GM18498 (cell line): Measurements from ENCODE around the gene COG5.

Source experiments
- ATAC-seq: cut with Tn5 transposase; IDR thresholded peaks from one replicate; pipeline ENCODE4 v1.9.1; 2021; ENCODE audit warnings: mild to moderate bottlenecking, moderate library complexity; ENCODE audit not compliant: unreplicated experiment

The COG5 gene

DNA sequence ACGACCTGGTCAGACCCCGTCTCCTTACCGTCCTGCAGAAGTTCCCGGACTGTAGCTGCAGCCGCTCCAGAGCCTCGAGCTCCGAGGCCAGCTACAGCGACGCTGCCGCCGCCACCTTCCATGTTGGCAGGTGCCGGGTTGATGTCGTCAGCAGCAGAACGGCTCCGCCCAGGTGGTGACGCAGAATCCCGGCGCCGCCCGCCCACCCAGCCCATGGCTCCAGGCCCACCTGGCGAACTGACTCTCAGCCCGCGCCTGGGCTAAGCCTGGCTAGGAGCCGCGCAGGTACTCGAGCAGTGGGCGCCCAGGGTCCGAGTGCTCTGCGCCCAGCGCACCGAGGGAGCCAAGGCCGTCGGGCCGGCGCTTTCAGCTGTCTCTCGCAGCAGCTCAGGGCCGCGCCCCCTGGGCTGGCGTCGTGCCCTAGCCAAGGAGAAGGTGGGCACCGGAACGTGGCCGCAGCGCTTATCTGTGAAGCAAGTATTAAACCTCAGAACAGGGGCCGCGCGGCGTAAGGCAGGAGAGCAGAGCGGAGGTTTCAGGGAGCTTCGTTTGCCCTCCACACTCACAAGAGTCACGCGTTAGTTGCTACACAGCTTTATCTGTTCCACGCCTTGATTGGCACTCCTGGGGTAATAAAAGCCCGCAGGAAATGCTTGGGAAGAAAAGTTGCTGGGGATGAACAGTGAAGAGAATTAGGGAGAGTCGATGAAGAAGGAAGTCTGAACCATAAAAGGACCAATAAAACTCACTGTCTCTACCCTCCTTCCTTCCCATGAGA lies at the start of gene COG5, which contains the start of gene DUS4L:
Gene COG5, minus strand, starts transcription at position 146 of the 778 bp plus-strand sequence. Its CDS starts 24 bp downstream, at position 122.
Gene DUS4L, plus strand, starts transcription at position 197 of the 778 bp plus-strand sequence. CDS start 3,100 bp downstream, outside the sequence.
- ATAC-seq: peak; percentile 97

DNA sequence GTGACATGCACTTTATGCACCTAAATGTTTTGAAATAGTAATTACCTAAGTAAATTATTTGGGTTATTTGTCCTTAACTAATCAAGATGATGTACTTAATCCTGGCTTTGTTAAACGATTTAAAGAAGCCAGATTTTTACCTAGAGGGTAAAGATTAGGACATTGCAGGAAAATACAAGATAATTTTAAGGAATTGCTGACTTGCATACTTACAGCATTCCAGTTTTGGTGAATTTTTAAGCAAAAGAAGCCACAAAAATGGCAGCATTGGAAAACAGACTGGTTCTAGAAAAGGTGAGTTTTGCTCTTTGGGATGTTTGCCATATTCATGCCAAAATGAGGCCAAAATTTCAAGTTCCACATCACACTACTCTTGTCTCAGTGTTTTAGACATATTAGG lies 49.7 kb upstream of the COG5 start:
- ATAC-seq: no peak

DNA sequence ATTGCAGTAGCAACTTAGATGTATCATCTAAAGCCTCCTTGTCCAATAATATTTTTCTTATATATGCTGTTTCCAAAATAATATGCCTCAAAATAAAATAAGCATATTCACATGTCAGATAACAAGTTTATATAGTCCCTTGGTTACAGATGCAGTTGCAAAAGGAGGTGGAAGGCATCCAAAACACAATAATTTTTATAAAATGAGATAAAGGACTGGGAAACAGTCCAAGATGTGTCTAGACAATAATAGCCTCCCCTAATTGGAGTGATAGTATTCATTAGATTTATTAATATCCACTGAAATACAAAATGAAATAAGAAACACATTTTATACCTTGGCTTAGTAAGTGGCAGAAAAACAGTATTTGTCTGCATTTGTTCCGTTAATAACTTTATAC lies 46.6 kb upstream of the COG5 start:
- no peak for ATAC-seq

DNA sequence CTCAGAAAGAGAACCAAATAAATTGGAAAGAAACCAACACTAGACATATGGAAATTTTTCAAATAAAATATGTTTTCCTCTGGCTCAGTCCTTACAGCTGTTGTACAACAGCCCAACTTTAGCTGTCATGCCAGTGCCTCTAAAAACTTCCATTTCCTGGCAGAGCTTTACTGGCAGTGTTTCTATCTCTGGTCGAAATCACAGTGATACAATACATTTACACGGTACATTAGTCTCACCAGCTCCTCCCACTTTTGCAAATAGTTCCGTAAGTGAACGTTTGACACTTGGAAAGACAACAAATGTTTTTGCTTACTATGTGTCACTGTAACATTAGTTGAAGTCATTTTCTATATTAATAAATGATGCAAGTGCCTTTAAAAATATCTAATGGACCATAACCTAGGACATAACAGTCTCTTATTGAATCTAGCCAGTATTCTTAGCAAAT lies 46.1 kb upstream of the COG5 start:
- no peak for ATAC-seq

DNA sequence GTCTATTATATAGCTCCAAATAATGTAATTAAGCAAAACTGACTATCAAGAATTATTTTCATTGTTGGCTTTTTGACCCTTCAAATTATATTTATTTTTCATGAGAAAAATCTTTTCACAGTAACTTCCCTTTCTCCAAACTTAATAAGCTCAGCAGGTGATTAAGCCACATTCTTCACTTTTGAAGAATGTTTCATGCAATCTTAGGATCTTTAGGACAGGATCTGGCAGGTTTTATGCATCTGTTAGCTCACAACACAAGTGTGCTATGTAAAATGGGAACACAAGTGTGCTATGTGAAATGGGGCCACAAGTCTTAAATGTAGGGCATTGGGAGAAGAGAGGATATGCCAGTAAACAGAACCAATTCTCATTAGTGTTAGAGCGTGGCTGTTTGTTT lies 42.6 kb upstream of the COG5 start:
- no peak for ATAC-seq

DNA sequence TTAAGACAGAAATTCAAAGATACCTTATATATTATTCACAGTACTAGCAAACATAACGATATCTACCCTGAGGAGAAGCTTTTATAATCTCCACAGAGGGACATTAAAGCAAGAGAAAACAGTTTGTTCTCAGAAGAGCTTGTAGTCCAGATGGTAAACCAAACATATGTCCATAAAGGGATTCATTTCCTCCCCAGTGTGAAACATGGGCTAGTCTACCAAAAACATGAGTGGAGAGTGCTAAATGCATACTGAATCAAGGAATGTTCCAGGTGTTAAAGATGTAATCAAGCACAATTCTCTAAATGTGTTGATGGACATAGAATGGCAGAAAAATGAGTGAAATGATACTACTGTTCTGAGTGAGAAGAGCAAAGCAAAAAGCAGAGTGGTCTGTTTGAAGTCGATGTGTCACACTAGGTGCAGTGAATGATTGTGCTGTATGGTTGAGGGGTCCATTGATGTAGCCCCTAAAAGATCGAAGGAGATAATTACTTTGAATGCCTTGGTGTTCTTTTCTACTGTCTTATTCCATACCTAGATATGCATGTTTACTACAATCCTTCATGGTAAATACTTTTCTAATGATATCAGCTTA lies 41.6 kb upstream of the COG5 start:
- ATAC-seq: no peak

DNA sequence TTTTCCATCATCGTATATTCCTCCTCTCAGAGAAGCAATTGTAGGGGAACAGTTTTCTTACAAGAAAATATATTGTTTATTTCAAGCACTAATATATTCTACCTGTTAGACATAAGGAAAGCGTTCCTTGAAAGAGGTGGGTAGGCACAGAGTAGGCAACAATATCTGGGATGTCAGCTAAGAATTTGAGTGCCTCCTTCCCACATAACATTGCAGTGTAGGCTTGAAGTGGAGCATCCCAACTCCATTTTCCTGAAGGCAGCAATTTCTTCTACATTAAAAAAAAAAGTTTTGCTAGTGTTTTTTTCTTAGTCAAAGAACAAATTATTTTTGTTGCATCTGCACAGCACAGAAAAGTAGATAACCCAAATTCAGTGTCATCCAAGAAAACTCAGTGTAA lies 37.1 kb upstream of the COG5 start:
- no peak for ATAC-seq

DNA sequence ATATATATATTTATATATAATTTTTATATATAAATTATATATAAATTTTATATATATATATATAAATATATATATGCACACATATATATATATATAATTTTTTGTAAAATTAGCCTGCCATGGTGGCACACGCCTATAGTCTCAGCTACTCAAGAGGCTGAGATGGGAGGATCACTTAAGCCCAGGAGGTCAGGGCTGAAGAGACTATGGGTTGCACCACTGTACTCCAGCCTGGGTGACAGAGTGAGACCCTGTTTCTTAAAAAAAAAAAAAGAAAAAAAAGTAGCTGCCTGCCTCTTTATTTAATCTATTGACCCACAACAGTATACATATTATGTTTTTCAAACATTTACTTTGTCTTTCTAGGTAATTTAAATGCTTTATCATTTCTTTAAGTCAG lies 35.5 kb upstream of the COG5 start:
- ATAC-seq: no peak

DNA sequence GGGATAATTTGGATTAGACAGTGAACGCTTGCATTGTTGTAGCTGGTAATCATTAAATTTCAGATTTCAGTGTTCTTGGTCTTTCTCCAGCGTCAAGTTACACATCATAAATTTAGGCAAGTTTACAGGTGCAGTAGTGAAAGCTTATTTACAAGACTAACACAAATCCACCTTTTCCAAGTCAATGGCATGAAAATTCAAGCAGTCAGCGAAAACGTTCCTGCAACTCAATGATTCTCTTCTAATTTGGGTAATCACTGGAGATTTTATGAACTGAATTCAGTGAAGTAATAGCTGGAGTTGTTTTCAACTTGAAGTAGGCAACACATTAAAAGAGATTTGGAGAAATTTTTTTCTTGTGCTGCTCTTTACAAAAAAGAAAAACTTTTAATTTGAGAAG lies 34.2 kb upstream of the COG5 start:
- no peak for ATAC-seq

DNA sequence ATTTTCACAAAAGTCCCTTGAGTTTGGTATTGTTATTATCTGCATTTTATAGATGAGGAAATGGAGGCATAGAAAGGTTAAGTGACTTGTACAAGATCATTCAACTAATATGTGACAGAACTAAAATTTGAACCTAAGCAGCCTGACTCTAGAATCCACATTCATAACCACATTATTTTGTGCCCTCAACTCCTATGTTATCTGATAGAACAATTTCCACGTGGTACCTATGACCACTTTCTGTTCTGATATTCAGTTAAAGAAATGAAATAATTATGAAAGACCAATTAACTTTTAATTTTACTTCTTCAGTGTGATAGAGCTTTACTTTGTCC lies 33.8 kb upstream of the COG5 start:
- ATAC-seq: no peak

DNA sequence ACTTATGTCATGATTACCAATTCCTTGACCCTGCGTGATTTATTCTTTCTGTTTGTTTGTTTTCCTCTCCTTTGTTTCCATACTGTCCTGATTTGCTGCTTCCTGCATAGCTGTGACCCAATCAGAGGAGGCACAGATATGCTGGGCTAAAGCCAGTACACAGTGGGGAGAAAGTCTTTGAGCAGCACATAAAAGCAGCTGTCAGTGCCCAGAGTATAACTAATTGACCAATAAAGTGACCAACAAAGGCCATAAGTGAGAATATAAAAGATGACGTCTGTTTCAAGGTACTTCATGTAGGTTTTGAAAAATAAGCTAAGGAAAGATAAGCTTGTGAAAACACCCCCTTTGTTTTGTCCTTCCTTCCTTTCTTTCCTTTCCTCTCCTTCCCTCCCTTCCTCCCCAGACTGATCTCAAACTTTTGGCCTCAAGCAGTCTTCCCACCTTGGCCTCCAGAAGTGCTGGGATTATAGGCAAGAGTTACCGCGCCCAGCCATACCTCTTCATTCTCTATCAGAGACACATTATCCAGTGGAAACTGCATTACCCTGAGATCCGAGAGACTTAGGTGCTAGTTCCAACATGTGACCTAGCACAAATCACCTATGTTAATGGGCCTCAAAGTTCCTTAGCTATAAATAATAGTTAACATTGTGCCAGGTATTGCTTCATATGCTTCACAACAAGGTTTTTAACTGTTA lies 33.3 kb upstream of the COG5 start:
- ATAC-seq: no peak

DNA sequence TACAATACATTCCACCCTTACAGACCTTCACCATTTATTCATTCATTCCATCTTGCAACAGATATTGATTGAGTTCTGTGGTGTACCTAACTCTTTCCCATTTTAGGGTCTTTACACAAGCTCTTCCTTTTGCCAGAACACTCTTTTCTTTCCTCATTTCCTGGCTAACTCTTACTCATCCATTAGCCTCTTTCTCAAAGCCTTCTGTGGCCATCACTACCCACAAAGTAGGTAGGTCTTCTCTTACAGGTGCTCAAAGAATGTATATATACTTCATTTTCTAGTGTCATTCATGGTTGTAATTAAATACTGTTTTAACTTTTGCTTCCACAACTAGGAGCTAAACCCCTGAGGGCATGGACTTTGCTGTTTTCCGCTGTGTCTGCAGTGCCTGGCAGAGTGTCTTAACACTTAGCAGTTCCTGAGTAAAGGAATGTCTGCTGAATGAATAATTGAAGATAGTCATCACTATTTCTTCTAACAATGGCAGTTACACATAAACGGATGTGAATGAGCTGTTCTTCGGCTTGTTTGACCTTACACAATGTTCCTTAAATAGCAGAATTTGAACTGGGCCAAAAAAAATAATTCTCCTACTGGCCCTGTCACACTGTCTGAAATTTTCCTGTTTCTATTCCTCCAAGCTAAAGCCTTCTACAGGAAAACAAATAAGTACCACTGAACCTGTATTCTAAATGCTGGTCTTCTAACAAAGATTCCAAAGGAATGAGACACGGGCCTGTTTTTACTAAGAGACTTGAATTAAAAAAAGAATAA lies 31.4 kb upstream of the COG5 start:
- ATAC-seq: no peak

DNA sequence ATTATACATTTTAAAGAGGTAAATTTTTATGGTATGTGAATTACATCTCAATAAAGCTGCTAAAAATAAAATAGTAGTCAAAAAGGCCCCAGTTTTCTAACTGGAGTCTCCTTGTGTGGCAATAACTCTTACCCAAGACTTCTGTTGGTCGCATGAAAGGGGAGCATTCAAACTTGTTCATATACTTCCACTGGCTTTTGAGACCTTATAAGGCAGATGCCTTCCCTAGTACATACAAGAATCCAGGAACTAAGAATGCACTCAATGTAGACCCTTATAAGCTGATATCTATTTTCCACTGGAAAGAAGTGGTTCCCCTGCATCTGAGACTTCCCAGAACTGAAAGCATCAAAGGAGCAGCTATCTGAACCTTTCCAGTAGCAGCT lies 29.3 kb upstream of the COG5 start:
- ATAC-seq: no peak

DNA sequence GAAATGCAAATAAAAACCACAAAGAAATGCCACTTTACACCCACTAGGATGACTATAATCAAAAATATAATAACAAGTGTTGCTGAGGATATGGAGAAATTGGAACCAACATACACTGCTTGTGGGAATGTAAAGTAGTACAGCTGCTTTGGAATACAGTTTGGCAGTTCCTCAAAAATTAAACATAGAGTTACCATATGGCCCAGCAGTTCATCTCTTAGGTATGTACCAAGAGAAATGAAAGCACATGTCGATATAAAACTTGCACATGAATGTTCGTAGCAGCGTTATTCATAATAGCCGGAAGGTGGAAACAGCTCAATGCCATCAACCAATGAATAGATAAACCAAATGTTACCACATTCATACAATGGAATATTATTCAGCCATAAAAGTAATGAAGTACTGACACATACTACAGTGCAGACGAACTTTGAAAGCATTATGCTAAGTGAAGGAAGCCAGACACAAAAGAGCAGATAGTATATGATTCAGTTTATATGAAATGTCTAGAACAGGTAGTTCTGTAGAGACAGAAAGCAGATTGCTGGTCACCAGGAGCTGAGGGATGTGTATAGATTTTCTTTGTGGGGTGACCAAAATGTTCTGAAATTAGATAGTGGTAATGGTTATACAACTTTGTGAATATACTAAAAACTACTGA lies 28.8 kb upstream of the COG5 start:
- no peak for ATAC-seq

DNA sequence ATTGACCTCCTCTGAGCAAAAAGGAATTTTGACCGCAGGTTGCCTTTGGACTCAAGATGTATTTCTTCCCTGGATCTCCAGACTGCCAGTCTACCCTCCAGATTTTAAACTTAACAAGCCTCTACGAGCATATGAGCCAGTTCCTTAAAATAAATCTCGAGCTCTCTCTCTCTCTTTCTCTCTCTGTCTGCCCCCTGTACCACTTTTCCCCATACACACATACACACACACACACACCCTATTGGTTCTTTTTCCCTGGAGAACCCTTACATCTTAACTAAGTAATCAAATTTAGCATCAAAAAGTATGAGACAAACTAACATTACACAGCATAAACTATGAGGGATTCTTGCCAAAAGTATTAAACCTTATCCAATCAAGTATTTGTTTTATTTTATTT lies 27.7 kb upstream of the COG5 start:
- ATAC-seq: no peak

DNA sequence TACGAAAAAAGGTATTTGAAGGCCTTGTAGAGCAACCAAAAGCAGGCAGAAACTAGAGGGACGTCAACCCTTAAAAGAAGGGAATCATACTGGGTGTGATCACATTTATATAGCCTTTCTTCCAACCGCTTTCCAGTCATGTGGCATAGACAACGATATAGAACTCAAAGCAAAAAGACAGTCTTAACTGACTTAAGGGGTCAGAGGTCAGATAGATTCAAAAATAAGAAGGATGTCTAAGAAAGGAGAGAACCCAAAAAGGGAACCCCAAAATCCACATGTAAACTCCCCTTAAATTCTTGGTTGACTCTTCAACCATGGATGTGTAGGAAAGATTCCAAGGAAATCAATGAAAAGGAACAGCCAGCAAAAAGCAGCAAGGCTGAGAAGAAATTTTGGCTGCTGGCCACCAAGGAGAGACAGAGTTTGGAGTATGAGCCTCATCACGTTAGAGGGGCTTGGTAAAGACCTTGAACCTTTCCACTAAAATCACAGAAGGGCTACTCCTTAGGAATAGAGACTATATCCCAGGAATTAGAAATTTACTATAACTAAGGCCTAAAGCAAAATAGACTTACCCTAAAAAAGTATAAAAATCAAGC lies 24.9 kb upstream of the COG5 start:
- no peak for ATAC-seq

DNA sequence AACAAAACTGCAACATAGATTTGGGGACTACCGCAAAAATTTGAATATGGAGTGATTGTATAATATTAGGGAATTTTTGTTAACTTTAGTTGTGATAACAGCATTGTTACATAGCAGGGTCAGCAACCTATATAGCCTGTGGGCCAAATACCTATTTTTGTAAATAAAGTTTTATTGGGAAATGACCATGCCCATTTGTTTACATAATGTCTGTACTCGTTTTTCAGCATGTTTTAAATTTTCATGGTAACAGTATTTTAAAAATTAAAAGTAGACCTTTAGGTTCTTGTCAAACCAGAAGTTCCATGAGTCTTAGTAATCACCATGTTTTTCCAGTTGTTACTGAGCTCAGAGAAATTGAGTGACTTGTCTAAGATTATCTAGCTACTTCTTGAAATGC lies 21.0 kb upstream of the COG5 start:
- ATAC-seq: no peak

DNA sequence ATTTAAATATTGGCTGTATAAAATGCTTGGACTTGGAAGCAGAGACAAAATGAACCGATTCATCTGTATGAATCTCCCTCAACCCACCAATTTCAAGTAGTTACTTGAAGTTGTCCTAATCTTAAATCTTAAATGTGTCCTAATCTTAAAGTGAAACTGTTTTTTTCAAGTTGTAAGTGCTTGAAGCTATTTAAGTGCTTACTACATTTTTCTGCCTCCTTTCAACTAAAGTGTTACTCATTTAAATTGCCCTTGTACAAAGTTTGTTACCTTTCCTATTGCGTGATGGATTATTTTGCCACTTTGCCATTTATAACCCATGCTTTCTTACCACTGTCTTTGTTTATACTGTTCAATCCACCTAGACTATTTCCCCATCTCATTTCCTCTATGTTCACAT lies 19.2 kb upstream of the COG5 start:
- no peak for ATAC-seq

DNA sequence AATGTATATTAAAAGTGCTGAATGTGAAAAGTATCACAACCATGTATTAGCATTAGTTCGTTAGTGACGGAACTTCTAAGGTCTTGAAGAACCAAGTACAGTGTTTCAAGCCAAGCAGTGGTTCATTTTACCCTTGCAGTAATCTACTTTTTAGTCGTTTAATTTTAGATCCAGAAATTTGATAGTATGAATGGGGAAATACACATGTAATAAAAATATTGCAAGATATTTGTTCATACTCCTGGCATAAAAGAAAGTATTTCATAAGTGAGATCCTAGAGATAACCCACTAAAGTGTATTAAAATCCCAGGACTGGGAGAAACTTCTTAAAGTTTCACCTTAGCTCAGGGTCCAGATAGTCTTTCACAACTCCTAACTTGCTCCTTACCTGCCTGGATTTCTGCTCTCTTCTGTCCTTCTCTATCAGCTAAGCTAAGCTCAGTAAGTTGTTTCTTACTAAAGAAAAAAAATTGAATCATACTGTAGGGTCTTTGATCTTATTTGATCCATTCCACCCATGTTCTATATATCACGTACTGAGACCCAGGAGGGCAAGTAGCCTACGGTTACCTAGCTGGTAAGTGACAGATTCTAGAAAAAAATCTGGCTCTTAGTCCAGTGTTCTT lies 17.8 kb upstream of the COG5 start:
- ATAC-seq: no peak
